ENCODE results near the gene CD2AP.
"Not testable (repeated sequence)": the region's sequence is repeated elsewhere in the genome, so short reads cannot be mapped to it uniquely, and the experiment has no call there.

Gene CD2AP

GRCh38 chr6:47476781-47477496 is 650 bp upstream of the CD2AP start:
- H3K27ac ChIP-seq = peak overlapping the region; percentile 69 to 94 (median 91); a peak in 20 of 22 replicates
- H3K27me3 ChIP-seq = peaks cover 0 to 10% (median 0%) of the 10 kb centered on the region in 11 experiments; a peak in 1 of 22 replicates
- peaks cover 6 to 38% (median 30%) of the 10 kb centered on the region in 10 experiments; a peak in 18 of 20 replicates for H3K4me1 ChIP-seq
- peak overlapping the region; percentile 73 to 97 (median 87) for H3K4me2 ChIP-seq
- peak overlapping the region; percentile 77 to 98 (median 94) for H3K4me3 ChIP-seq
- peaks cover 0 to 37% (median 8%) of the 10 kb centered on the region in 11 experiments; a peak in 10 of 22 replicates for H4K20me1 ChIP-seq
- H3K9ac ChIP-seq = peak overlapping the region; percentile 82 to 96 (median 91)
- no peaks in the 10 kb centered on the region for H3K9me3 ChIP-seq (replicated peaks in 1 of 11)
- no peaks in the 10 kb centered on the region for H3K36me3 ChIP-seq
- no peak for TF ChIP-seq Cebpa-rat (IDR thresholded peaks at IDR 0.05)

- Histone ChIP-seq H3K9ac (peak overlapping the region; percentile 82 to 96 (median 91)), H3K9me3 (replicated peaks in 1 of 11) (no peaks in the 10 kb centered on the region), H3K4me1 (peaks cover 6 to 51% (median 31%) of the 10 kb centered on the region in 10 experiments; a peak in 19 of 20 replicates), H3K36me3 (no peaks in the 10 kb centered on the region), H3K27me3 (peaks cover 0 to 10% (median 0%) of the 10 kb centered on the region in 11 experiments; a peak in 1 of 22 replicates), H3K4me2 (peak overlapping the region; percentile 71 to 96 (median 86)), H3K27ac (peak overlapping the region; percentile 69 to 94 (median 91)), H4K20me1 (peaks cover 0 to 52% (median 15%) of the 10 kb centered on the region in 11 experiments; a peak in 13 of 22 replicates), H3K4me3 (peak overlapping the region; percentile 77 to 98 (median 94))
- TF ChIP-seq Cebpa-rat (IDR thresholded peaks at IDR 0.05) = no peak
These were observed 897 bp downstream of the CD2AP start for GRCh38 chr6:47478233-47479139.

- peaks cover 0 to 10% (median 0%) of the 10 kb centered on the region in 11 experiments; a peak in 1 of 22 replicates for H3K27me3 ChIP-seq
- peaks cover 6 to 57% (median 31%) of the 10 kb centered on the region in 10 experiments; a peak in 19 of 20 replicates for H3K4me1 ChIP-seq
- TF ChIP-seq Cebpa-rat (IDR thresholded peaks at IDR 0.05) = no peak
- H3K9ac ChIP-seq = peak overlapping the region; percentile 82 to 96 (median 91)
- peak overlapping the region; percentile 69 to 94 (median 91); a peak in 20 of 22 replicates for H3K27ac ChIP-seq
- H4K20me1 ChIP-seq = peaks cover 0 to 59% (median 22%) of the 10 kb centered on the region in 11 experiments; a peak in 13 of 22 replicates
- H3K9me3 ChIP-seq (replicated peaks in 1 of 11) = no peaks in the 10 kb centered on the region
- peak overlapping the region; percentile 71 to 96 (median 86) for H3K4me2 ChIP-seq
- no peaks in the 10 kb centered on the region for H3K36me3 ChIP-seq
- peak overlapping the region; percentile 77 to 98 (median 94) for H3K4me3 ChIP-seq
These were observed 1.5 kb downstream of the CD2AP start for GRCh38 chr6:47479140-47479508.

- peaks cover 0 to 65% (median 29%) of the 10 kb centered on the region in 11 experiments; a peak in 14 of 22 replicates for H4K20me1 ChIP-seq
- H3K27me3 ChIP-seq = peaks cover 0 to 10% (median 0%) of the 10 kb centered on the region in 11 experiments; a peak in 1 of 22 replicates
- no peak overlapping the region for H3K27ac ChIP-seq
- TF ChIP-seq Cebpa-rat (IDR thresholded peaks at IDR 0.05) = no peak
- peak overlapping the region in 9 of 10 experiments; percentile 77 to 98 (median 95); a peak in 13 of 20 replicates for H3K4me3 ChIP-seq
- H3K4me1 ChIP-seq = peaks cover 6 to 57% (median 31%) of the 10 kb centered on the region in 10 experiments; a peak in 19 of 20 replicates
- no peaks in the 10 kb centered on the region for H3K9me3 ChIP-seq (replicated peaks in 1 of 11)
- H3K9ac ChIP-seq = peak overlapping the region in 8 of 11 experiments; percentile 14 to 96 (median 90); a peak in 8 of 22 replicates
- peak overlapping the region; percentile 71 to 96 (median 86); a peak in 21 of 22 replicates for H3K4me2 ChIP-seq
- no peaks in the 10 kb centered on the region for H3K36me3 ChIP-seq
These were observed 2.3 kb downstream of the CD2AP start for GRCh38 chr6:47479874-47480273.

GRCh38 chr6:47481213-47481612 is 3.6 kb downstream of the CD2AP start:
- H3K9me3 ChIP-seq (replicated peaks in 1 of 11); H3K4me3 ChIP-seq: not testable (repeated sequence)

GRCh38 chr6:47481806-47482205 is 4.2 kb downstream of the CD2AP start:
- no peaks in the 10 kb centered on the region for H3K36me3 ChIP-seq
- H3K4me1 ChIP-seq = peaks cover 7 to 52% (median 32%) of the 10 kb centered on the region in 10 experiments; a peak in 19 of 20 replicates
- peak overlapping the region in 3 of 11 experiments; percentile 7 to 93 (median 38); a peak in 3 of 22 replicates for H3K4me2 ChIP-seq
- H3K9me3 ChIP-seq (replicated peaks in 1 of 11) = no peaks in the 10 kb centered on the region
- no peak for TF ChIP-seq Cebpa-rat (IDR thresholded peaks at IDR 0.05)
- no peak overlapping the region for H3K9ac ChIP-seq
- H4K20me1 ChIP-seq = peaks cover 0 to 80% (median 42%) of the 10 kb centered on the region in 11 experiments; a peak in 14 of 22 replicates
- no peak overlapping the region for H3K4me3 ChIP-seq
- peaks cover 0 to 6% (median 0%) of the 10 kb centered on the region in 11 experiments; a peak in 1 of 22 replicates for H3K27me3 ChIP-seq
- no peak overlapping the region for H3K27ac ChIP-seq

More at GRCh38 chr6:47481213-47481612, 3.6 kb downstream of the CD2AP start:
- Histone ChIP-seq H3K4me1 (peaks cover 9 to 57% (median 33%) of the 10 kb centered on the region in 10 experiments; a peak in 19 of 20 replicates), H3K4me2 (peak overlapping the region in 7 of 11 experiments; percentile 38 to 93 (median 83); a peak in 9 of 22 replicates), H4K20me1 (peaks cover 0 to 74% (median 39%) of the 10 kb centered on the region in 11 experiments; a peak in 14 of 22 replicates)
- not testable (repeated sequence) for H3K27ac ChIP-seq, H3K9ac ChIP-seq, H3K36me3 ChIP-seq, H3K27me3 ChIP-seq

- H3K27me3 ChIP-seq = no peaks in the 10 kb centered on the region
- no peak overlapping the region for H3K27ac ChIP-seq
- H4K20me1 ChIP-seq = peaks cover 0 to 78% (median 42%) of the 10 kb centered on the region in 11 experiments; a peak in 14 of 22 replicates
- no peak overlapping the region for H3K9ac ChIP-seq
- H3K4me2 ChIP-seq = peak overlapping the region in 3 of 11 experiments; percentile 0 to 10 (median 9); a peak in 1 of 22 replicates
- no peak overlapping the region for H3K4me3 ChIP-seq
- H3K36me3 ChIP-seq = no peaks in the 10 kb centered on the region
- TF ChIP-seq Cebpa-rat (IDR thresholded peaks at IDR 0.05) = no peak
- peaks cover 4 to 48% (median 28%) of the 10 kb centered on the region in 10 experiments; a peak in 19 of 20 replicates for H3K4me1 ChIP-seq
- no peaks in the 10 kb centered on the region for H3K9me3 ChIP-seq (replicated peaks in 1 of 11)
These were observed 5.9 kb downstream of the CD2AP start for GRCh38 chr6:47483516-47483852.

- H3K27me3 ChIP-seq = no peaks in the 10 kb centered on the region
- TF ChIP-seq Cebpa-rat (IDR thresholded peaks at IDR 0.05) = no peak
- H3K36me3 ChIP-seq = no peaks in the 10 kb centered on the region
- no peak overlapping the region for H3K9ac ChIP-seq
- H3K4me3 ChIP-seq = no peak overlapping the region
- 0 out of 22 replicates have a peak overlapping the region, but pooled peaks of 1 of the 11 experiments have one; percentile 0 for H3K4me2 ChIP-seq
- H3K27ac ChIP-seq = no peak overlapping the region
- peaks cover 4 to 48% (median 26%) of the 10 kb centered on the region in 10 experiments; a peak in 19 of 20 replicates for H3K4me1 ChIP-seq
- H4K20me1 ChIP-seq = peaks cover 0 to 80% (median 42%) of the 10 kb centered on the region in 11 experiments; a peak in 14 of 22 replicates
- H3K9me3 ChIP-seq (replicated peaks in 1 of 11) = no peaks in the 10 kb centered on the region
These were observed 6.4 kb downstream of the CD2AP start for GRCh38 chr6:47483853-47484546.
